Fibroblast of villous mesenchyme (primary cell): ENCODE measurements around the gene NEGR1. TPM values are rescaled to one million over a fixed set of nuclear protein-coding genes. Genes with fewer than 3 reads are reported as not detected.
A peak's percentile ranks its signal among the peaks of the same experiment; 100 is the strongest.

Experiments
- DNase-seq: peaks from one replicate; pipeline ENCODE4 v3.0.0-alpha.2; 2010; ENCODE audit warnings: low read depth
- H3K4me3 ChIP-seq: 2 replicates; pipeline ENCODE4 v1.5.1; 2011; ENCODE audit warnings: low read depth, mild to moderate bottlenecking, low read length
- CTCF ChIP-seq: IDR thresholded peaks from 2 replicates; pipeline ENCODE4 v1.5.1; 2012; ENCODE audit warnings: low read depth, mild to moderate bottlenecking, low read length; ENCODE audit not compliant: insufficient read depth
- small RNA-seq: library from RNA; depleted of rRNA; stranded (forward); fragments of <200 nt; gene quantifications from one replicate; pipeline ENCODE3, GENCODE V24; 2012
- total RNA-seq: library from RNA; depleted of rRNA; stranded (reverse); fragments of >200 nt; gene quantifications from 2 replicates; pipeline ENCODE4 v1.2.3, GENCODE V29; 2012

Gene NEGR1
- total RNA-seq, 1 donor = 13.8 TPM

GRCh38 chr1:71351438-71351837 lies 930.9 kb downstream of the NEGR1 start:
- no peak overlapping the region for H3K4me3 ChIP-seq
- TF ChIP-seq CTCF = no peak
- DNase-seq = peak; percentile 63

GRCh38 chr1:71350805-71351204 lies 931.5 kb downstream of the NEGR1 start:
- DNase-seq = peak; percentile 17
- TF ChIP-seq CTCF = no peak
- no peak overlapping the region for H3K4me3 ChIP-seq

GRCh38 chr1:71350330-71350729 lies 932.0 kb downstream of the NEGR1 start:
- no peak overlapping the region for H3K4me3 ChIP-seq
- no peak for DNase-seq
- no peak for TF ChIP-seq CTCF

Small RNAs within 50 kb of the gene (small RNA-seq; reads per million reads assigned to genes)
- gene AL358453.1 (not detected), gene AL359821.1 (not detected)
